Measurements from ENCODE around the gene SLC35A3.
"Not testable (repeated sequence)": the region's sequence is repeated elsewhere in the genome, so short reads cannot be mapped to it uniquely, and the experiment has no call there.

The SLC35A3 gene

DNA sequence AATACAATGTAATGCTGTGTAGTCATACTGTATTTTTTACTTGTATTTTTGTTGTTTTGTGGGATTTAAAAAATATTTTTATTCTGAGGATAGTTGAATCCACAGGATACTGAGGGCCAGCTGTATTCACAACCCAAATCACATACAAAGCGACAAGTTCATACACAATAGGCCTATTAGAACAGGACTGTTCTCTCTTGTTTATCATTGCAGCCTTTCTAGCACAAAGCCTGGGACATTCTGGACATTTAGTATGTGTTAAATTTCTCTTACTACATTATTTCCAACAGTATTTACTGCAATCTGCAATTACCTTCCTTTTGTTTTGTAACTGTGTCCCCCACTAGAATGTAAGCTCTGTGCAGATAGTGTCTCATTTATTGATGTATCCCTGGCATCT, 65.4 kb downstream of the SLC35A3 start:
- DNase-seq (ENCODE audit: low read depth, low spot score) = no peak

- DNase-seq (ENCODE audit: low read depth, low spot score) = peak; percentile 51
These were observed 67.2 kb downstream of the SLC35A3 start for GRCh38 chr1:100036718-100037655.

DNA sequence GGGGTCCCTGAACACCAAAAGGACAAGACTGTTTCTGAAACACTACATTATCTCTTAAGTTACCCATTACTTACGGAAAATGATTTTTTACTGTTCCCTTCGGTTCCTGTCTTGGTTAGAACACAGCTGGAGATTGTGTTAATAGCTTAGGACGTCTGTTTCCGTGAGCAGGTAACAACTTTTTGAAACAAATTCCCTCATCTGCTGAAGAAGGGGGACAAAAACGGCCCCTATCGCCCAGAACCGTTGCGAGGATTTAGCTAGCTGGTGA, 67.8 kb downstream of the SLC35A3 start:
- no peak for DNase-seq (ENCODE audit: low read depth, low spot score)

GRCh38 chr1:100037927-100038659, 68.3 kb downstream of the SLC35A3 start:
- DNase-seq (ENCODE audit: low read depth, low spot score) = peak; percentile 82

GRCh38 chr1:100038660-100039287, 69.0 kb downstream of the SLC35A3 start:
- peak; percentile 64 for DNase-seq (ENCODE audit: low read depth, low spot score)

- no peak for DNase-seq (ENCODE audit: low read depth, low spot score)
These were observed 69.8 kb downstream of the SLC35A3 start for GRCh38 chr1:100039591-100039990.

GRCh38 chr1:100045206-100045605, 75.4 kb downstream of the SLC35A3 start:
- no peak for DNase-seq (ENCODE audit: low read depth, low spot score)

DNA sequence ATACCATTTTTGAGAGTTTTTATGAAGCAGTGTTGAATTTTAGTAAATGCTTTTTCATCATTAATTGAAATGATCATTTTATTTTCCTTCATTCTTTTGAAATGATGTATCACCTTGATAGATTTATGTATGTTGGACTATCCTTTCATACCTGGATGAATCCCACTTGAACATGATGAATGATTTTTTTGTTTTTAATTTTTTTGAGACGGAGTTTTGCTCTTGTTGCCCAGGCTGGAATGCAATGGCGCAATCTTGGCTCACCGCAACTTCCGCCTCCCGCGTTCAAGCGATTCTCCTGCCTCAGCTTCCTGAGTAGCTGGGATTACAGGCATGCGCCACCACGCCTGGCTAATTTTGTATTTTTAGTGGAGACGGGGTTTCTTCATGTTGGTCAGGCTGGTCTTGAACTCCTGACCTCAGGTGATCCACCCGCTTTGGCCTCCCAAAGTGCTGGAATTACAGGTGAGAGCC, 77.5 kb downstream of the SLC35A3 start:
- DNase-seq (ENCODE audit: low read depth, low spot score) = not testable (repeated sequence)

DNA sequence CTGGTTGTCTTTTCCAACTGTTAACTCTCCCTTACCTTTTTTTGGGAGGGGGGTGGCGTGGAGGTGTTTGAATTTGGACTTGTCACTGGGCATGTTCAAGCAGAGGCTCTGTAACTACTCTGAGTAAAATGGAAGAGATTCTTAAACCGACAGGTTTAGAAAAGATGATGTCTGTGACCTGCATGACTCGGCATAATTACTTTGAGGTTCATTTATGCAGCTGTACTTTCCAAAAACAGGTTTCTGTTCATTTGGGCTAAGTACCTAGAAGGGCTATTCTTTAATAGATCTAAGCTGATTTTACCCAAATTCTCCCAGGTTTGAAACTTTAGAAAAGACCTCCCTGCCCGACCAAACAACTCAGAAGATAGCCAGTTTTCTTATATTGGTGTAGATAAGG, 80.3 kb downstream of the SLC35A3 start:
- DNase-seq (ENCODE audit: low read depth, low spot score) = no peak

DNA sequence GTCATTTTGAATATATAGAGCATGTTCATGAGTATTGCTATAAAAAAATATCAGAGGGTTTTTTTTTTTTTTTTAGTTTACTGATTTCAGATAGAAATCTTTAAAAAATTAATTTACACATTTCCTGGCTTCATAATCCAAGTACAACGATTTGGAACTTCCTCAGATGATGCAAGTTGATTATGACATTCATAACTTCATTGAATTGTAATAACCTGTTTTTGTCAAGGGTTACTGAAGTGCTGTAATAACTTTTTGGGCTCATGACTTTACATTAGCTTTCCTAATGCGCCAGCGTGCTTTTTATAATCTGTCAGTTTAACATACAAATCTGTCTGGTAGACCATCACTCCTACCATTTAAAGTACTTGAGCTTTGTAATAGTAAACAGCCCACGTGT, 81.6 kb downstream of the SLC35A3 start:
- DNase-seq (ENCODE audit: low read depth, low spot score) = no peak

DNA sequence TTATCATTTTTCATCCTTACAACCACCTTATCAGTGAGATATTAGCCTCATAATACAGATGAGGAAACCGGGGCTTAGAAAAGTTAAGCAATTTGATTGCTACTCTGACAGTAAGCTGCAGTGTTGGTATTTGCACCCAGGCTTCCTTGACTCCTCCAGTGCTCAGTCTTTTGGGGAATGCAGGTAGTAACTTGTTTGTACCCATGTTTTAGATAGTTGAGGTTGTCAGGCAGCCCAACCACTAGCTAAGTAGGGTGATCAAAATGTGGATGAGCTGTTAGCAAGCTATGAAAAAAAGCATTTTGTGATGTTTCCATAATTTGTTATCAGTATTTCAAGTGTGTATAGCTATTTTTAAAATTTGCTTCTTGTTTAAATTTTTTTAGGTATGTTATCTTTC, 82.1 kb downstream of the SLC35A3 start:
- no peak for DNase-seq (ENCODE audit: low read depth, low spot score)

GRCh38 chr1:100053119-100053518, 83.3 kb downstream of the SLC35A3 start:
- no peak for DNase-seq (ENCODE audit: low read depth, low spot score)

DNA sequence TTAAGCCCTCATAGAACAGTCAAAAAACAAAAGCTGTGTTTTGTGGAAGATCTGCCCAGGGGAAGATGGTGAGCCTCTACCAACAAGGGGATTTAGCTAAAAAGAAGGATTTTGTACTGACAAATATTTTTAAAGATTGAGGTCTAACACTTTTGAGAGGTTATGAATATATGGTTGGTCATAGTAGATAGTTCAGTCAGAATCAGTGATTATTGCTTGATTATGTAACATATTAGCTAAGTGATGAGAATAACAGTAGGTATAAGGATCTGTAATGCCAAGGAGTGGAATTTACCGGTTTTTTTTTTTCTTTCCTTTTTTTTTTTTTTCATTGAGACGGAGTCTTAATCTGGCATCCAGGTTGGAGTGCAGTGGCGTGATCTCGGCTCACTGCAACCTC, 83.9 kb downstream of the SLC35A3 start:
- no peak for DNase-seq (ENCODE audit: low read depth, low spot score)

GRCh38 chr1:100061681-100062080, 91.9 kb downstream of the SLC35A3 start:
- no peak for DNase-seq (ENCODE audit: low read depth, low spot score)

DNA sequence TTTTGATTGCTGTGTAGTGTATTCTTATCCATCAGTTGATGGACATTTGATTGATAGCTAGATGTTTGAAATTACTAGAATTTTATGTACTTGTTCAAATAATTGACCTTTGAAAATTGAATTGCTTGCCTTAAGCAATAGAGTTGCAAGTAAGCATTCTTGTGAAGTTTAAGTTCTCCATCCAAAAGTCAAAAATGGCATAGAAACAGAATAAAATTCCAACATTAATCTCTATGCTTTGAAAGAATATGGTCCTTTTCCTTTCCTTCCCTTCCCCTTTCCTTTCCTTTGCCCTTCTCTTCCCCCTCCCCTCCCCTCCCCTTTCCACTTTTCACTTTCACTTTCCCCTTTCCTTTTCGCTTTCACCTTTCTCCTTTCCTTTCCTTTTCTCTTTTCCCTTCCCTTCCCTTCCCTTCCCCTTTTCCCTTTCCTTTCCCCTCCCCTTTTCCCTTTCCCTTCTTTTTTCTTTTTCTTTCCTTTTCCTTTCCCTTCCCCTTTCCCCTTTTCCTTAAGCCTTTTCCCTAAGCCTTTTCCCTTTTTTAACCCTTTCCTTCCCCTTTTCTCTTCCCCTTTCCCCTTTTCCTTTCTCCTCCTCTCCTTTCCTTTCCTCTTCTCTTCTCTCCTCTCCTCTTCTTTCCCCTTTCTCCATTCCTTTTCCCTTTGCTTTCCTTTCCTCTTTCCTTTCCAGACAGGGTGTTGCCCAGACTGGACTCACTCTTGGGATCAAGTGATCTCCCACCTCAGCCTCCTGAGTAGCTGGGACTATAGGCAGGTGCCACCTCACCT, 95.6 kb downstream of the SLC35A3 start:
- no peak for DNase-seq (ENCODE audit: low read depth, low spot score)

GRCh38 chr1:100065969-100066227, 96.1 kb downstream of the SLC35A3 start:
- DNase-seq (ENCODE audit: low read depth, low spot score) = no peak

DNA sequence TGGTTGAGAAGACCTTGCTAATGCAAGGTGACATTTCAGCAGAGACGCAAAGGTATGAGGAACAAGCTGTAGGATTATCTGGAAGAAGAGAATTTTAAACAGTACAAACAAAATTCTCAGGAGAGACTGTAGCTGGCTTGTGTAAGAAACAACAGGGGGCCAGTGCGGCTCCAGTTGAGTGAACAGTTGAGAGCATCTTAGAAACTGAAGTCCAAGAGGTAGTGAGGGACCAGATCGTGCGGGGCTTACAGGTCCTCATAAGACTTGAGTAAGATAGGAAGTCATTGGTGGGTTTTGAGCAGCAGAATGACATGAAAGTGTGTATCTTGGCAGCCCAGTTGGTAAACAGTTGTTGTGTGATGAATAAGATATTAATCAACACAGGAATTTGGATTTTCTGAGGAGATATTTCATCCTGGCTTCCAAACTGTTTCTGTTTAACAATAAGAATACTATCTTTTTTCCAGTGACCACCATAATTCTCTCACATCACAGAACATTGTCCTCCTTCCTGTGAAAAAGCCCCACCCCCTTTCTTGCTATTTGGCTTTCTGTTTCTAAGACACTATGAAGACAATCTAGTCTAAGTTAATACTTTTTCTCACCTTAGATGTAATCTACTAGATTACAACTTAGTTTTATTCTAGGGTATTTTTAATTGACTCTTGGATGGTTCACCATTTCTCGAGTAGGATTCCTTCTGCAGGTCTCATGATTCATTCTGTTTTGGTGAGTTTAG, 100.6 kb downstream of the SLC35A3 start:
- no peak for DNase-seq (ENCODE audit: low read depth, low spot score)

- DNase-seq (ENCODE audit: low read depth, low spot score) = no peak
These were observed 103.7 kb downstream of the SLC35A3 start for GRCh38 chr1:100073531-100073930.

GRCh38 chr1:100074604-100075395, 105.0 kb downstream of the SLC35A3 start:
- DNase-seq (ENCODE audit: low read depth, low spot score) = no peak

GRCh38 chr1:100075773-100076172, 106.0 kb downstream of the SLC35A3 start:
- no peak for DNase-seq (ENCODE audit: low read depth, low spot score)

All from ELF-1 (cell line).